ENCODE measurements around the gene TRIM14.

TRIM14 gene

GRCh38 chr9:98142182-98142907 lies 23.3 kb upstream of the TRIM14 start:
- no peak for TF ChIP-seq CTCF (conservative IDR thresholded peaks at IDR 0.05; ENCODE audit: low read depth, low read length)
- DNase-seq (ENCODE audit: low read depth) = no peak

GRCh38 chr9:98140503-98140902 lies 21.5 kb upstream of the TRIM14 start:
- TF ChIP-seq CTCF (conservative IDR thresholded peaks at IDR 0.05; ENCODE audit: low read depth, low read length) = no peak
- DNase-seq (ENCODE audit: low read depth) = no peak
- H3K4me3 ChIP-seq (ENCODE audit: low read length) = no peak overlapping the region

More at GRCh38 chr9:98142182-98142907, 23.3 kb upstream of the TRIM14 start:
- no peak overlapping the region for H3K4me3 ChIP-seq (ENCODE audit: low read length)

- DNase-seq (ENCODE audit: low read depth) = no peak
- no peak for TF ChIP-seq CTCF (conservative IDR thresholded peaks at IDR 0.05; ENCODE audit: low read depth, low read length)
Observed at GRCh38 chr9:98136489-98136888, 17.5 kb upstream of the TRIM14 start.

GRCh38 chr9:98135938-98136337 lies 16.9 kb upstream of the TRIM14 start:
- DNase-seq (ENCODE audit: low read depth) = no peak
- no peak overlapping the region for H3K4me3 ChIP-seq (ENCODE audit: low read length)
- TF ChIP-seq CTCF (conservative IDR thresholded peaks at IDR 0.05; ENCODE audit: low read depth, low read length) = no peak

More at GRCh38 chr9:98136489-98136888, 17.5 kb upstream of the TRIM14 start:
- H3K4me3 ChIP-seq (ENCODE audit: low read length) = no peak overlapping the region

GRCh38 chr9:98135558-98135934 lies 16.5 kb upstream of the TRIM14 start:
- H3K4me3 ChIP-seq (ENCODE audit: low read length) = no peak overlapping the region
- no peak for DNase-seq (ENCODE audit: low read depth)
- TF ChIP-seq CTCF (conservative IDR thresholded peaks at IDR 0.05; ENCODE audit: low read depth, low read length) = no peak

- DNase-seq (ENCODE audit: low read depth) = no peak
- TF ChIP-seq CTCF (conservative IDR thresholded peaks at IDR 0.05; ENCODE audit: low read depth, low read length) = no peak
- H3K4me3 ChIP-seq (ENCODE audit: low read length) = no peak overlapping the region
Observed at GRCh38 chr9:98134702-98135557, 15.9 kb upstream of the TRIM14 start.
